ENCODE measurements around the gene RIN3.

Gene RIN3

GRCh38 chr14:92575061-92575747 is 61.6 kb downstream of the RIN3 start:
- no peak for DNase-seq (ENCODE audit: low spot score)

DNA sequence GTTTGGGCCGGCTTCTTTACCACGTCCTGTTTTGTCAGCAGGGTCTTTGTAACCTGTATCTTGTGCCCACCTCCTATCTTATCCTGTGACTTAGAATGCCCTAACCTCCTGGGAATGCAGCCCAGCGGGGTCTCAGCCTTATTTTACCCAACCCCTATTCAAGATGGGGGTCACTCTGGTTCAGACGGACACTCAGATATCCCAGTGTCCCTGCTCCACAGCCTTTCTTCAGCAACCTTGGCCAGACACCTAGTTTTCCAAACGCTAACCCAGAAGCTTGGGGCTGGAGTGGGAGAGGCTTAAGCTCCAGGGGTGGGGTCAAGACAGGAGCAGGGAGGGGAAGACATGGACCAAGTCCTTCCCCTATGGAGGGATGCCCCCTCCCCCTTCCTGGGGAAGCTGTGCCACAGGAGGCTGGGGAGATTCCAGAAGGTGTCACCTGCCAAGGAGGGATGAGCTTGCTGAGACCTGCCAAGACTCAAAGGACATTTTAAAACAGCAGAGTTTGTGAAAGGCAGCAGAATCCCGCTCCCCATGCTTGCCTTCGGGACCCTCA is 62.2 kb downstream of the RIN3 start:
- DNase-seq (ENCODE audit: low spot score), result no peak

- no peak for DNase-seq (ENCODE audit: low spot score)
Measured at GRCh38 chr14:92577321-92577742, 63.8 kb downstream of the RIN3 start.

DNA sequence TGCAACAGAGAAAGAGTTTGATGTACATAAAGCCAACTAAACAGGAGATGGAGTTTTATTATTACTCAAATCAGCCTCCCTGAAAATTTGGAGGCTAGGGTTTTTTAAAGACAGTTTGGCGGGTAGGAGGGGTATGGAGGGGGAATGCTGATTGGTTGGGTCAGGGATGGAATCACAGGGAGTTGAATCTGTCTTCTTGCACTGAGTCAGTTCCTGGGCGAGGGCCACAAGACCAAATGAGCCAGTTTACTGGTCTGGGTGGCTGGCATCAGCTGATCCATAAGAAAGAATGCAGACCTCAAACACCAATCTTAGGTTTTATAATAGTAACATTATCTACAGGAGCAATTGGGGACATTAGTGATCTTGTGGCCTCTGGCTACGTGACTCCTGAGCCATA is 64.9 kb downstream of the RIN3 start:
- DNase-seq (ENCODE audit: low spot score), result no peak

GRCh38 chr14:92579244-92579936 is 65.8 kb downstream of the RIN3 start:
- no peak for DNase-seq (ENCODE audit: low spot score)

DNA sequence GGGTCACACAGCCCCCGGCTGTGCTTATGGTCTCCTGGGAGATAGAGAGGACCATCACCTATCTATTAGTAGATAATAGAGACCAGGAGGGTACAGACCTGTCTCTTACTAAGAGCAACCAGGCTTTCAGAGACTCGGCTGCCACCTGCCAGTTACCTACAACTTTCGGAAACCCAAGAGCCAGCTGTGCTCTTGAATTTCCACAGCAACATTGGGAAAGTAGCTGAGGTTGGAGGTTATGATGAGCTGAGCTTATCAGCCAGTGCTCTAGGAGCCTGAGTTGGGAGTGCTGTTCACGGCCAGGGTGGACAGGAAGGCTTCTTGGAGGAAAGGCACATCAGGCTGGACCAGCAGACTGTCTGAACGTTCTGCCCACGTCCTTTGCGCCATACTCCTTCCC is 67.6 kb downstream of the RIN3 start:
- DNase-seq (ENCODE audit: low spot score), result no peak

- DNase-seq (ENCODE audit: low spot score), result no peak
Measured at GRCh38 chr14:92581966-92582566, 68.5 kb downstream of the RIN3 start.

DNA sequence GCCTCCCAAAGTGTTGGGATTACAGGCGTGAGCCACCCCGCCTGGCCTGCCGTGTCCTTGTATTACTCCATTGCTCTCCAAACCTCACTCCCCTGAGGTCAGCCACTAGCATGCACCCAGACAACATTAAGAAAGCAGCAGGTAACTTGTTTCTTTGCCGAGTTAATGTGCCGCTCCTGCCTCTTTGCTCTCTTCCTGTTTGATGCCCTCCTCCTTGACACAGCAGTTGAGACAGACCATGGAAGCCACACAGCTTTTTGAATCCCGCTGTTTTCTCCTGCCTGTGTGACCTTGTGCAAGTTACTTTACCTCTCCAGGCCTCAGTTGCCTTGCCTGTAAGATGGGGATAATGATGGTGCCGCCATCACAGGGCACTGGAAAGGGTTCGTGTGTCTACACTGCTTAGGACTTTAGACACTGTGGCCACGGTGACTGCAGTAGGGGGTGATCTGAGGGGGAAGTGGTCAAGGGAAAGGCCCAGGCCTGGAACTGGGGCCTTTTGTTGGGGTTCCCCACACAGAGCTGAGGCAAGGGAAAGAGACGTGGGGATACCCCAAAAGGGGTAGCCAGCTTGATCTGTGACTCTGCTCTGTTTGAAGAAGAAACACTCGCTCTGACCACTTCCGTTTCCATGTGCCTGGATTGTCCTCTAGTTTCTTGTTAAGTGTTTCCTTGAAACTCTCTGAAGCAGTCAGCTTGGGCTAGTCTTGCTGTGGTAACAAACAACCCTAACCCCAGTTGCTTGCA is 69.3 kb downstream of the RIN3 start:
- no peak for DNase-seq (ENCODE audit: low spot score)

DNA sequence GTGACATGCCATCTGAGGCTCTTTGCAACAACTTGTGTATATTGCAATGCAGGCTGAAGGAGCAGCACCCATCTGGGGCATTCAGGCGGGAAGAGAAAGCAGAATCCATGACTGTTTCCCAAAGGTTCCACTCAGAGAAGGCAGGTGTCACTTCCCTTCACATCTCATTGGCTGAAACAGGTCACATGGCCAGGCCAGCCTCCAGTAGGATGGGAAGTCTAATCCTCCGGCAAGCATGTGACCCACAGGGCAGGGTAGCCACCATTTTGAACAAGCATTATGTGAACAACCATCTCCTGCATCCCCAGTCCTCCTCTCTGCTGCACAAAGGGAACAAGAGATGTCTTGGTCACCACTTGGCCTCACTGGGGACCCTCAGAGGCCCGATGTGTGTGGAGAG is 70.6 kb downstream of the RIN3 start:
- no peak for DNase-seq (ENCODE audit: low spot score)

- no peak for DNase-seq (ENCODE audit: low spot score)
Measured at GRCh38 chr14:92584816-92585215, 71.2 kb downstream of the RIN3 start.

GRCh38 chr14:92585981-92586937 is 72.7 kb downstream of the RIN3 start:
- no peak for DNase-seq (ENCODE audit: low spot score)

DNA sequence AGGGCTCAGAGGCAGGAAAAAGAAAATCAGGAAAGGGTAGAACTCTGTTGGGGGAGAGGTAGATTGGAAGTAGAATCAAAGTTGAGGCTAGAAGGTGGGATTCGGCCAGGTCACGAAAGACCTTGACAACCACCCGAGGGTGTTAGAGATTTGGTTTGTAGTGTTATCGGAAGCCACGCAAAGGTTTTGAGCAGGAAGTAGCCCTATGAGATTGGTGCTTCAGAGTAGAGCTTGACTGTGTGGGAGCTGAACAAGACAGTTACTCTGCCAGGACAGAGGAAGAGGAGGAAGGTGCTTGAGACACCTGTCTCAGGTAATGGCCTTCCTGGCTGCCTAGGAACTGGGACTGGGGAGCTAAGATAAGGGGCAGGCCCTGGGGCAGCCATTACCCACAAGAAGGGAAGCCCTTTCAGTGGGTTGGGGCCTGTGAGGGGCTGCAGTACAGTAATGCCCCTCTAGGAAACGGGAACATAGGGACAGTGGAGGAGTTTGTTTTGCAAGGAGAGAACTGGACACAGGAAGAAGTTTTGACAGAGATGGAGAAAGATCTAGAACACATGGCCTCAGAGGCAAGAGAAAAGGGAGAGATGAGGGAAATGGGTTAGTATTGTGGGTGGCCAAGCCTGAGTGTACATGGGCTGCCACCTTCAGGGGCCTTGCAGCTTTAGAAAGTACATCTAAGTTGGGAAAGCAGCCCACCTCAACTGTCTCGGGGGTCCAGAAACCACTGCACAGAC is 73.5 kb downstream of the RIN3 start:
- no peak for DNase-seq (ENCODE audit: low spot score)

- no peak for DNase-seq (ENCODE audit: low spot score)
Measured at GRCh38 chr14:92587700-92588085, 74.1 kb downstream of the RIN3 start.

GRCh38 chr14:92589213-92589852 is 75.8 kb downstream of the RIN3 start:
- no peak for DNase-seq (ENCODE audit: low spot score)

- DNase-seq (ENCODE audit: low spot score), result no peak
Measured at GRCh38 chr14:92590176-92590575, 76.6 kb downstream of the RIN3 start.

GRCh38 chr14:92590941-92591340 is 77.4 kb downstream of the RIN3 start:
- DNase-seq (ENCODE audit: low spot score), result no peak

DNA sequence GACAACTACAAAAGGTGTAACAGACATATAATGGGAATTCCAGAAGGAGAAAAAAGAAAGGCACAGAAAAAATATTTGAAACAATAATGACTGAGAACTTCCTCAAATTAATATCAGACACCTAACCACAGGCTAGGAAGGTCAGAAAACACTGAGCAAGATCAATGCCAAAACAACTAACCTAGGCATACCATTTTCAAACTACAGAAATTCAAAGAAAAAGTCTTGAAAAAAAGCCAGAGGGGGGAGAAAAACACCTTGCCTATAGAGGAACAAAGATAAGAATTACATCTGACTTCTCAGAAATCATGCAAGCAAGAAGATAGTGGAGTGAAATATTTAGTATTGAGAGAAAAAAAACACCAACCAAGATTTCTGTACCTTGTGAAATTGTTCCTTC is 77.8 kb downstream of the RIN3 start:
- DNase-seq (ENCODE audit: low spot score), result no peak

DNA sequence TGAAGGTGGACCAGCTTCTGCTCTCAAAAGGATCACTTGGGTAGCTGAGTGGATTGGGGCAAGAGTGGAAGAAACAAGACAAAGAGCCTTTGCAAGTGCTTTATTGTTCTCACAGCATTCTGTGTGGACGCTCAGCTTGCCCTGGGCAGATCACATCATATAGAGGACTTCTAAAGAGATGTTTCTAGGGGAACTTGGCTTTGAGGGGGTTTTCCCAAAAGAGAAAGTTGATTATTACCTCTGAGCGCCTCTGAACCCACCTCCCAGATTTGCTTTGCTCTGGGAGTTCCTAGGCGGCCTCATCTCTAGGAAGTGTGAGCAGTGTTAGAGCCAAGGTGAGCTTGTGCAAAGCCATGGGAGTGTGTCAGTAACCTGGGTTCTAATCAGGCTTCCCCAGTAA is 81.7 kb downstream of the RIN3 start:
- DNase-seq (ENCODE audit: low spot score), result no peak

- DNase-seq (ENCODE audit: low spot score), result no peak
Measured at GRCh38 chr14:92596331-92596907, 82.8 kb downstream of the RIN3 start.

Measured in Ammon's horn (tissue), 1 donor.